WTC11 (cell line): ENCODE data around the gene CAPN11. TPM values are rescaled to one million over a fixed set of nuclear protein-coding genes. Genes with fewer than 3 reads are reported as not detected.
A peak's percentile ranks its signal among the peaks of the same experiment; 100 is the strongest.

Source experiments
- ATAC-seq: fragments of 200-7000 bp; cut with Tn5 transposase; 2 replicates; pipeline ENCODE4 v1.10.0; 2021; ENCODE audit warnings: mild to moderate bottlenecking, moderate library complexity
- CTCF ChIA-PET: fragments of 300-600 bp; sonication (Branson Sonifier 250); formaldehyde crosslinking; loops from one replicate; lab custom pipeline; 2021; ENCODE audit warnings: antibody characterized with exemption; lab: Charles Lee
- POLR2A ChIA-PET: fragments of 350-600 bp; sonication (Branson Sonifier 250); formaldehyde crosslinking; loops from one replicate; lab custom pipeline; 2021; ENCODE audit warnings: antibody characterized with exemption; lab: Charles Lee
- DNase-seq: peaks from one replicate; pipeline ENCODE4 v3.0.0; 2021; ENCODE audit warnings: low spot score
- H3K27ac Mint-ChIP-seq: 2 replicates; pipeline ENCODE4 v1.8.0; 2021; ENCODE audit warnings: mixed read lengths
- H3K27me3 Mint-ChIP-seq: 2 replicates; pipeline ENCODE4 v1.8.0; 2021; ENCODE audit warnings: low read depth, mild to moderate bottlenecking, moderate library complexity, mixed read lengths
- H3K36me3 Mint-ChIP-seq: 2 replicates; pipeline ENCODE4 v1.8.0; 2021; ENCODE audit warnings: mixed read lengths
- H3K4me1 Mint-ChIP-seq: 2 replicates; pipeline ENCODE4 v1.8.0; 2022; ENCODE audit warnings: mixed read lengths
- H3K4me3 Mint-ChIP-seq: 2 replicates; pipeline ENCODE4 v1.8.0; 2021; ENCODE audit warnings: mild to moderate bottlenecking, moderate library complexity, mixed read lengths
- H3K9me3 Mint-ChIP-seq: 2 replicates; pipeline ENCODE4 v1.8.0; 2021; ENCODE audit warnings: mixed read lengths
- ATF6 ChIP-seq: sonication (generic); formaldehyde crosslinking; IDR thresholded peaks from 2 replicates; pipeline ENCODE4 v1.8.1; 2023; ENCODE audit warnings: mild to moderate bottlenecking, missing genetic modification reagents
- CTCF ChIP-seq: fragments of 200-600 bp; IDR thresholded peaks from 2 replicates; pipeline ENCODE4 v1.8.0; 2022; ENCODE audit warnings: antibody characterized with exemption
- E2F4 ChIP-seq: sonication (generic); formaldehyde crosslinking; IDR thresholded peaks from 2 replicates; pipeline ENCODE4 v1.8.1; 2022; ENCODE audit warnings: low read depth, mild to moderate bottlenecking, moderate library complexity, missing genetic modification reagents, borderline replicate concordance
- FOXJ3 ChIP-seq: sonication (generic); formaldehyde crosslinking; IDR thresholded peaks from 2 replicates; pipeline ENCODE4 v1.9.0; 2021; ENCODE audit warnings: missing genetic modification reagents, mild to moderate bottlenecking, borderline replicate concordance
- FOXK1 ChIP-seq: sonication (generic); formaldehyde crosslinking; IDR thresholded peaks from 2 replicates; pipeline ENCODE4 v1.8.0; 2022; ENCODE audit warnings: mild to moderate bottlenecking, moderate library complexity, missing genetic modification reagents
- FOXP1 ChIP-seq: sonication (generic); formaldehyde crosslinking; IDR thresholded peaks from 2 replicates; pipeline ENCODE4 v1.8.0; 2022; ENCODE audit warnings: missing genetic modification reagents, mild to moderate bottlenecking, moderate library complexity, borderline replicate concordance
- GABPB1 ChIP-seq: sonication (generic); formaldehyde crosslinking; IDR thresholded peaks from 2 replicates; pipeline ENCODE4 v1.8.1; 2023; ENCODE audit warnings: mild to moderate bottlenecking, missing genetic modification reagents
- GRHL2 ChIP-seq: fragments of 250-450 bp; sonication (Bioruptor Pico); IDR thresholded peaks from 2 replicates; pipeline ENCODE4 v1.8.0; 2022; ENCODE audit warnings: mild to moderate bottlenecking, moderate library complexity; ENCODE audit not compliant: insufficient replicate concordance, severe bottlenecking
- KAT7 ChIP-seq: sonication (generic); formaldehyde crosslinking; IDR thresholded peaks from 2 replicates; pipeline ENCODE4 v1.8.1; 2023; ENCODE audit warnings: missing genetic modification reagents, mild to moderate bottlenecking, borderline replicate concordance
- MLX ChIP-seq: sonication (generic); formaldehyde crosslinking; IDR thresholded peaks from 2 replicates; pipeline ENCODE4 v1.8.1; 2023; ENCODE audit warnings: mild to moderate bottlenecking, missing genetic modification reagents, moderate library complexity
- MXD4 ChIP-seq: fragments of 250-450 bp; sonication (Bioruptor Pico); IDR thresholded peaks from 2 replicates; pipeline ENCODE4 v1.8.0; 2021; ENCODE audit warnings: mild to moderate bottlenecking, moderate library complexity, borderline replicate concordance
- NR2C2 ChIP-seq: sonication (generic); formaldehyde crosslinking; IDR thresholded peaks from 2 replicates; pipeline ENCODE4 v1.8.0; 2022; ENCODE audit warnings: mild to moderate bottlenecking, missing genetic modification reagents
- NR3C1 ChIP-seq: sonication (generic); formaldehyde crosslinking; conservative IDR thresholded peaks from 2 replicates; pipeline ENCODE4 v1.8.1; 2023; ENCODE audit warnings: low read depth, mild to moderate bottlenecking, missing genetic modification reagents
- TP53 ChIP-seq: sonication (generic); formaldehyde crosslinking; IDR thresholded peaks from 2 replicates; pipeline ENCODE4 v1.8.1; 2023; ENCODE audit warnings: mild to moderate bottlenecking, missing genetic modification reagents
- ZNF121 ChIP-seq: sonication (generic); formaldehyde crosslinking; IDR thresholded peaks from 2 replicates; pipeline ENCODE4 v1.8.0; 2023; ENCODE audit warnings: missing genetic modification reagents
- ZNF263 ChIP-seq: sonication (generic); formaldehyde crosslinking; IDR thresholded peaks from 2 replicates; pipeline ENCODE4 v1.8.1; 2022; ENCODE audit warnings: low read depth, mild to moderate bottlenecking, moderate library complexity, missing genetic modification reagents
- ZNF396 ChIP-seq: fragments of 250-450 bp; sonication (Bioruptor Pico); IDR thresholded peaks from 2 replicates; pipeline ENCODE4 v1.8.0; 2021; ENCODE audit warnings: mild to moderate bottlenecking, moderate library complexity, borderline replicate concordance
- ZNF532 ChIP-seq: fragments of 250-450 bp; sonication (Bioruptor Pico); IDR thresholded peaks from 2 replicates; pipeline ENCODE4 v1.9.0; 2021; ENCODE audit warnings: mild to moderate bottlenecking, borderline replicate concordance
- total RNA-seq: library from RNA; stranded (reverse); gene quantifications from 3 replicates; pipeline ENCODE4 v1.2.3, GENCODE V29; 2021

Gene CAPN11
- total RNA-seq, 1 experiment from 2014 or later, result 2.3 TPM

- TF ChIP-seq GABPB1 (CRISPR knock-in tag) (peak; percentile 50; the same call in 1 of the 2 replicates), FOXP1 (CRISPR knock-in tag) (no peak), FOXK1 (CRISPR knock-in tag) (peak; percentile 32; the same call in 1 of the 2 replicates), NR3C1 (CRISPR knock-in tag) (no peak), MLX (CRISPR knock-in tag) (no peak), E2F4 (no peak), ZNF532 (CRISPR knock-in tag) (no peak), ATF6 (CRISPR knock-in tag) (no peak), FOXJ3 (CRISPR knock-in tag) (no peak), NR2C2 (no peak), ZNF263 (CRISPR knock-in tag) (no peak), KAT7 (CRISPR knock-in tag) (no peak), CTCF (peak; percentile 100)
These were observed 7.1 kb upstream of the CAPN11 start (continued) for GRCh38 chr6:44151348-44152108.

- POLR2A ChIA-PET, result no interaction called here
- Mint-ChIP-seq H3K4me1 (peaks cover 25% of the 10 kb centered on the region), H3K9me3 (no peaks in the 10 kb centered on the region), H3K36me3 (peaks cover 27% of the 10 kb centered on the region), H3K4me3 (no peak overlapping the region), H3K27ac (no peak overlapping the region), H3K27me3 (no peaks in the 10 kb centered on the region)
- ATAC-seq (no peak), DNase-seq (no peak)
- CTCF ChIA-PET, result interaction anchor here (0.6 to 1.0 kb wide), 2 partner anchors 57 to 82 kb away, joined by 3 read pairs; no protein-coding TSS in a partner anchor
- no peak for TF ChIP-seq ATF6 (CRISPR knock-in tag)
- TF ChIP-seq ZNF121 (CRISPR knock-in tag), result no peak
- no peak for TF ChIP-seq ZNF396 (CRISPR knock-in tag)
- no peak for TF ChIP-seq TP53 (CRISPR knock-in tag)
- TF ChIP-seq GRHL2, result no peak
- no peak for TF ChIP-seq MXD4 (CRISPR knock-in tag)
These were observed 6.5 kb upstream of the CAPN11 start for GRCh38 chr6:44152109-44152461.
